Smooth muscle cell (in vitro differentiated cells): ENCODE measurements around the gene BMP8B. TPM values are rescaled to one million over a fixed set of nuclear protein-coding genes. Genes with fewer than 3 reads are reported as not detected.

Experiments used
- DNase-seq: peaks from one replicate; lab custom pipeline; 2025; ENCODE audit not compliant: unreplicated experiment; lab: John Stamatoyannopoulos, UW
- H2AFZ ChIP-seq: fragments of 200-600 bp; sonication (generic); 2 replicates; pipeline ENCODE4 v1.6.0; 2016; ENCODE audit warnings: antibody characterized with exemption, low read depth, mild to moderate bottlenecking
- H3F3A ChIP-seq: fragments of 200-600 bp; sonication (generic); 2 replicates; pipeline ENCODE4 v1.6.0; 2017; ENCODE audit warnings: antibody characterized with exemption, low read depth
- H3K27ac ChIP-seq: fragments of 200-600 bp; sonication (generic); 2 replicates; pipeline ENCODE4 v1.5.1; 2016; ENCODE audit warnings: low read depth, mild to moderate bottlenecking
- H3K27me3 ChIP-seq: fragments of 200-600 bp; sonication (generic); 2 replicates; pipeline ENCODE4 v1.6.1; 2016; ENCODE audit warnings: low read depth, mild to moderate bottlenecking
- H3K36me3 ChIP-seq: fragments of 200-600 bp; sonication (generic); 2 replicates; pipeline ENCODE4 v1.5.1; 2016; ENCODE audit warnings: low read depth
- H3K4me1 ChIP-seq: fragments of 200-600 bp; sonication (generic); 2 replicates; pipeline ENCODE4 v1.5.1; 2016; ENCODE audit warnings: low read depth
- H3K4me2 ChIP-seq: fragments of 200-600 bp; sonication (generic); 2 replicates; pipeline ENCODE4 v1.6.0; 2016; ENCODE audit warnings: mild to moderate bottlenecking
- H3K4me3 ChIP-seq: fragments of 200-600 bp; sonication (generic); 2 replicates; pipeline ENCODE4 v1.5.1; 2016; ENCODE audit warnings: mild to moderate bottlenecking
- H3K79me2 ChIP-seq: fragments of 200-600 bp; sonication (generic); 2 replicates; pipeline ENCODE4 v1.6.0; 2016; ENCODE audit warnings: low read depth, mild to moderate bottlenecking
- H3K9ac ChIP-seq: fragments of 200-600 bp; sonication (generic); 2 replicates; pipeline ENCODE4 v1.6.0; 2016; ENCODE audit warnings: low read depth
- H3K9me3 ChIP-seq: fragments of 200-600 bp; sonication (generic); replicated peaks from 2 replicates; pipeline ENCODE4 v1.5.1; 2016; ENCODE audit warnings: low read depth
- H4K20me1 ChIP-seq: fragments of 200-600 bp; sonication (generic); 2 replicates; pipeline ENCODE4 v1.6.0; 2016; ENCODE audit warnings: low read depth
- WGBS: methylation state at CpG from one replicate; pipeline ENCODE4 v1.1.7; 2016; ENCODE audit warnings: low lambda C conversion rate; 5-methylcytosine and 5-hydroxymethylcytosine counted together
- polyA plus RNA-seq: library from polyadenylated mRNA; unstranded; fragments of >200 nt; fragmentation: Nextera tagmentation; extraction: Ambion mirVana; gene quantifications from 2 replicates; pipeline ENCODE4 v1.2.1, GENCODE V29; 2016
- total RNA-seq: library from RNA; depleted of rRNA; stranded (reverse); fragments of >200 nt; gene quantifications from 2 replicates; pipeline ENCODE4 v1.2.3, GENCODE V29; 2014
- TF ChIP-seq, protein P1 (sequence below): fragments of 200-600 bp; sonication (generic); IDR thresholded peaks from 2 replicates; pipeline ENCODE4 v1.5.1; 2017; ENCODE audit warnings: borderline replicate concordance, mild to moderate bottlenecking, antibody characterized with exemption; ENCODE audit not compliant: insufficient read depth, poor library complexity, severe bottlenecking

The BMP8B gene
- total and polyA plus RNA-seq, 2 experiments from 2014 or later: 0.06 TPM; not detected in 1

DNA sequence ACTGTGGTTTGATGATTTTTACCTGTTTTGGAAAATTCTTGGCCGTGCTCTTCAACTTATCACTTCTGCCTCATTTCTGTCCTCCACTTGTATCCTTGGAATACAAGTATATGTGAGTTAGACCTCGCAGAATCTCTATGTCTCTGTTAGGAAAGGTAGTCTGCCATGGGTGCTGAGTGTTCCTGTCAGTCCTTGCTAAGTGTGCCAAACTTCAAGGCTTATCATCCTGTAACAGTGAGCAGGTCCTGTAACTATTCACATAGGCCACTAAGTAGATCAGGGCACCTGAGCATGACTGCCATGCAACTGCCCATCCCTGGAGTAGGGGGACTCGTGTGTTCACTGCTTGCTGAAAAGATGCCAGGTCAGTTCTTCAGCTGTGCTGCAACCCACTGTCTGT, 24.2 kb upstream of the BMP8B start:
- Histone ChIP-seq H4K20me1 (no peaks in the 10 kb centered on the region), H3K36me3 (no peaks in the 10 kb centered on the region), H3K4me3 (no peak overlapping the region), H2AFZ (no peak overlapping the region), H3K27ac (no peak overlapping the region), H3K27me3 (no peaks in the 10 kb centered on the region), H3K4me1 (no peaks in the 10 kb centered on the region), H3K4me2 (no peak overlapping the region), H3F3A (no peaks in the 10 kb centered on the region), H3K9me3 (no peaks in the 10 kb centered on the region), H3K79me2 (no peaks in the 10 kb centered on the region), H3K9ac (no peak overlapping the region)
- TF ChIP-seq, protein P1, sequence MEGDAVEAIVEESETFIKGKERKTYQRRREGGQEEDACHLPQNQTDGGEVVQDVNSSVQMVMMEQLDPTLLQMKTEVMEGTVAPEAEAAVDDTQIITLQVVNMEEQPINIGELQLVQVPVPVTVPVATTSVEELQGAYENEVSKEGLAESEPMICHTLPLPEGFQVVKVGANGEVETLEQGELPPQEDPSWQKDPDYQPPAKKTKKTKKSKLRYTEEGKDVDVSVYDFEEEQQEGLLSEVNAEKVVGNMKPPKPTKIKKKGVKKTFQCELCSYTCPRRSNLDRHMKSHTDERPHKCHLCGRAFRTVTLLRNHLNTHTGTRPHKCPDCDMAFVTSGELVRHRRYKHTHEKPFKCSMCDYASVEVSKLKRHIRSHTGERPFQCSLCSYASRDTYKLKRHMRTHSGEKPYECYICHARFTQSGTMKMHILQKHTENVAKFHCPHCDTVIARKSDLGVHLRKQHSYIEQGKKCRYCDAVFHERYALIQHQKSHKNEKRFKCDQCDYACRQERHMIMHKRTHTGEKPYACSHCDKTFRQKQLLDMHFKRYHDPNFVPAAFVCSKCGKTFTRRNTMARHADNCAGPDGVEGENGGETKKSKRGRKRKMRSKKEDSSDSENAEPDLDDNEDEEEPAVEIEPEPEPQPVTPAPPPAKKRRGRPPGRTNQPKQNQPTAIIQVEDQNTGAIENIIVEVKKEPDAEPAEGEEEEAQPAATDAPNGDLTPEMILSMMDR: no peak
- 88% methylated on average over 3 of the region's 3 CpGs for WGBS
- DNase-seq: no peak

DNA sequence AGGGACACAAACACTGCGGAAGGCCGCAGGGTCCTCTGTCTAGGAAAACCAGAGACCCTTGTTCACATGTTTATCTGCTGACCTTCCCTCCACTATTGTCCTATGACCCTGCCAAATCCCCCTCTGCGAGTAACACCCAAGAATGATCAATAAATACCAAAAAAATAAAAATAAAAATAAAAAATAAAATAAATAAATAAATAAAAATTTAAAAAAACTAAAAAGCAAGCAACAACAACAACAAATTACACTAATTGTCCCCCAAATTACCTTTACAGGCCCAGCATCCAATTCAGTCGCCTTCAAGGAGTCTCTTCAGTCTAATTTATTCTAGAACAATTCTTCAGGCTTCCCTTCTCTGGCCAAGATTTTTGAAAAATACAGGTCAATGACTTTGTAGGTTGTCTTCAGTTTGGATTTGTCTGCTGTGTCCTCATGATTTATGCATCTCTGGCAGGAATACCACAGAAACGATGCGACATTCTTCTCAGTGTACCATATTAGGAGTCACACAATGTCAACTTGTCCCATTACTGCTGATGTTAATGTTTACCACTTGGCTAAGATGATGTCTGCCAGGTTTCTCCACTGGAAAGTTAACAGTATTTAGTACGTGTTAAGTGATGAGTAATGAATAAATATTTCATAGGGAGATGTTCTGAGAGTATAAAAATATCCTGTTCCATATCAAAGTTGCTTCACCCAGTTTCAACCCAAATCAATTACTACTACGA, 20.3 kb upstream of the BMP8B start:
- no peak overlapping the region for H3K27ac ChIP-seq
- H3K4me3 ChIP-seq: no peak overlapping the region
- H3K27me3 ChIP-seq: no peaks in the 10 kb centered on the region
- no peak overlapping the region for H3K4me2 ChIP-seq
- H3K4me1 ChIP-seq: no peaks in the 10 kb centered on the region
- peaks cover 3% of the 10 kb centered on the region for H3K9me3 ChIP-seq
- H3K79me2 ChIP-seq: no peaks in the 10 kb centered on the region
- TF ChIP-seq, protein P1: no peak
- no peak overlapping the region for H2AFZ ChIP-seq
- no peaks in the 10 kb centered on the region for H4K20me1 ChIP-seq
- WGBS: 87% methylated on average over 6 of the region's 8 CpGs
- no peak overlapping the region for H3K9ac ChIP-seq
- DNase-seq: no peak
- H3F3A ChIP-seq: no peaks in the 10 kb centered on the region
- no peaks in the 10 kb centered on the region for H3K36me3 ChIP-seq

DNA sequence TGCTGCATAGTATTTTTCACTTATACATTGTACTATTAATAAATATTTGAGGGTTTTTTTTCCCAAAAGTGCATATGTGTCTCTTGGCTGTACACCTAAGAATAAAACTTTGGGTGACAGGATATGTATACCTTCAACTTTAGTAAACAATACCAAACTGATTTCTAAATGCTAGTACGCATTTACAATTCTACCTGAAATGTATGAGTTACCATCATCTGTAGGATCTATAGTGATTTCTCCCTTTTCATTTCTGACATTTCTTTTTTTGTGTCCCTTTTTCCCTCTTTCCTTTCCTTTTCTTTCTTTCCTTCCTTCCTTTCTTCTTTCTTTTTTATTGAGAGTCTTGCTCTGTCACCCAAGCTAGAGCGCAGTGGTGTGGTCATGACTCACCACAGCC, 16.7 kb upstream of the BMP8B start:
- Histone ChIP-seq H3K36me3 (no peaks in the 10 kb centered on the region), H3K27ac (no peak overlapping the region), H3F3A (no peaks in the 10 kb centered on the region), H4K20me1 (no peaks in the 10 kb centered on the region), H3K9ac (no peak overlapping the region), H3K4me1 (peaks cover 2% of the 10 kb centered on the region), H3K9me3 (peaks cover 3% of the 10 kb centered on the region), H3K27me3 (no peaks in the 10 kb centered on the region), H3K4me3 (no peak overlapping the region), H3K4me2 (no peak overlapping the region), H3K79me2 (no peaks in the 10 kb centered on the region), H2AFZ (no peak overlapping the region)
- WGBS: 93% methylated on average over 2 of the region's 2 CpGs
- TF ChIP-seq, protein P1: no peak
- no peak for DNase-seq
